GM12878 (cell line): ENCODE data around the gene NSDHL.

Experiments used
- BCL11A ChIP-seq: IDR thresholded peaks from 2 replicates; pipeline ENCODE4 v1.6.1; 2011; ENCODE audit warnings: low read depth, low read length
- BRCA1 ChIP-seq: IDR thresholded peaks from 2 replicates; pipeline ENCODE4 v1.6.1; 2011; ENCODE audit warnings: low read depth, low read length, improper control_type of control experiment
- CEBPB ChIP-seq, 2 experiments: fragments of 150-350 bp in 1 of 2; IDR thresholded peaks; 2 replicates each; pipeline ENCODE4 v1.6.1; 2012 to 2014; ENCODE audit warnings: low read depth in 2 of 2, low read length in 2 of 2, borderline replicate concordance in 1 of 2, inconsistent platforms in 1 of 2
- ETV6 ChIP-seq, 2 experiments: fragments of 450-650 bp in 1 of 2; IDR thresholded peaks in 1 of 2; conservative IDR thresholded peaks in 1 of 2; 2 replicates each; pipeline ENCODE4 v1.6.1; 2014; ENCODE audit warnings: antibody characterized with exemption in 1 of 2, borderline replicate concordance in 1 of 2, low read depth in 1 of 2, mild to moderate bottlenecking in 1 of 2, moderate library complexity in 1 of 2
- GABPA ChIP-seq: IDR thresholded peaks from 2 replicates; pipeline ENCODE4 v1.6.1; 2014; ENCODE audit warnings: antibody characterized with exemption, low read depth, mild to moderate bottlenecking, inconsistent platforms
- HCFC1 ChIP-seq: fragments of 150-350 bp; IDR thresholded peaks from 2 replicates; pipeline ENCODE4 v1.6.1; 2014; ENCODE audit warnings: low read length
- POLR2A ChIP-seq: IDR thresholded peaks from 2 replicates; pipeline ENCODE4 v1.6.1; 2011; ENCODE audit warnings: low read depth, mild to moderate bottlenecking, low read length
- RUNX3 ChIP-seq: IDR thresholded peaks from 2 replicates; pipeline ENCODE4 v1.6.1; 2012; ENCODE audit warnings: low read length, inconsistent platforms
- TF ChIP-seq, protein P1 (sequence below): fragments of 450-650 bp; formaldehyde crosslinking; IDR thresholded peaks from 2 replicates; pipeline ENCODE4 v1.4.0; 2020; ENCODE audit warnings: mild to moderate bottlenecking, moderate library complexity
- TF ChIP-seq, protein P2 (sequence below), 3 experiments: IDR thresholded peaks in 2 of 3; conservative IDR thresholded peaks in 1 of 3; 2 replicates each; pipeline ENCODE4 v1.5.1; 2011; ENCODE audit warnings: low read depth in 3 of 3, low read length in 3 of 3, mild to moderate bottlenecking in 3 of 3, control low read depth in 2 of 3, moderate library complexity in 2 of 3, inconsistent platforms in 1 of 3, mixed read lengths in 1 of 3; ENCODE audit not compliant: control insufficient read depth in 2 of 3, insufficient read depth in 1 of 3; ENCODE audit errors: extremely low read depth in 1 of 3
- TF ChIP-seq, protein P3 (sequence below): IDR thresholded peaks from 2 replicates; pipeline ENCODE4 v1.6.1; 2012; ENCODE audit warnings: low read depth, low read length, improper control_type of control experiment
- TF ChIP-seq, protein P4 (sequence below): fragments of 450-650 bp; formaldehyde crosslinking; IDR thresholded peaks from 2 replicates; pipeline ENCODE4 v1.4.0; 2022; ENCODE audit warnings: mild to moderate bottlenecking, moderate library complexity

DNA sequence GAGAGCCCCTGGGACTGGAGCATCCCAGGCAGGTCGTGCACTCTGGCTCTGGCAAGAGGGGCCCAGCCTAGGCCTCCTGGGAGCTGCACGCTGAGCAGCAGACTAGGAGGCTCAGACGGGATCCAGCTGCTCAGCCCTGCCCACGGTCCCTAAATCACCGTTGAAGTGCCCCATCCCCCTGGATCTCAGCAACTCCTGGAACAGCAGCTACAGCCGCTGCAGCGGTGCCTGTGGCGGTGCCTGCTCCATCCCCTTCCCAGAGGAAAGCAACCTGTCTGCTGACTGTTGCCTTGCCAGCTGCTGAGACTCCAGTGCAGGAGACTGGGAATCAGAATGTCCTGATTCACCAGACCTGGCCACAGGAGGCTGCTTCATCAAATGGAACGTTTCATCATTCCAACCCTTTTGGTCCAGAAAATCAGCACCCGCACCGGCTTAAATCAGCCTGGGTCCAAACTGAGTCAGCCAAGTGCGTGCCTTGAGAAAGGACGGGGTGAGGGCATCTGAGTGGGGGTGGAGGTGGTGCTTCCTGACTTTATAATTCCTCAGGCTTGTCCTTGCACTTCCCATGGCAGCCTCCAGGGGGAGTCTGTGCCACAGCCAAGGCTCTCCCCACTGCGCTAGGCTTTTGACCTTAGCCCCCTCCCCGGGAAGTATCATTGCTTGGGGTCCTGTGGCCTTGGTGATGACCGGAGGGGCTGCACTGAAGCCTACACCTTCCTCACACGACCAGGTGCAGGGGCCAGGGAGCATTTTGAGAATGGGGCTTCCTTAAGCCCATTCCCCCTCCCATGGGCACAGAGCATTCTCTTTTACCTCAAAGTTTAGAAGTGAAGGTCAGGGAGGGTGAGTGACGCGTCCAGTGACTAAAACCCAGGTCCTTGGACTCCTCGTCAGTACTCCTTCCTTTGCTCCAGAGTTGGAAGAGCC lies 73.6 kb downstream of the NSDHL start:
- no peak for TF ChIP-seq ETV6 (conservative IDR thresholded peaks at IDR 0.05 in 1 of 2, IDR thresholded peaks at IDR 0.05 in 1 of 2; ENCODE audit: borderline replicate concordance in 1 of 2, low read depth in 1 of 2)
- no peak for TF ChIP-seq BCL11A
- TF ChIP-seq, protein P1, sequence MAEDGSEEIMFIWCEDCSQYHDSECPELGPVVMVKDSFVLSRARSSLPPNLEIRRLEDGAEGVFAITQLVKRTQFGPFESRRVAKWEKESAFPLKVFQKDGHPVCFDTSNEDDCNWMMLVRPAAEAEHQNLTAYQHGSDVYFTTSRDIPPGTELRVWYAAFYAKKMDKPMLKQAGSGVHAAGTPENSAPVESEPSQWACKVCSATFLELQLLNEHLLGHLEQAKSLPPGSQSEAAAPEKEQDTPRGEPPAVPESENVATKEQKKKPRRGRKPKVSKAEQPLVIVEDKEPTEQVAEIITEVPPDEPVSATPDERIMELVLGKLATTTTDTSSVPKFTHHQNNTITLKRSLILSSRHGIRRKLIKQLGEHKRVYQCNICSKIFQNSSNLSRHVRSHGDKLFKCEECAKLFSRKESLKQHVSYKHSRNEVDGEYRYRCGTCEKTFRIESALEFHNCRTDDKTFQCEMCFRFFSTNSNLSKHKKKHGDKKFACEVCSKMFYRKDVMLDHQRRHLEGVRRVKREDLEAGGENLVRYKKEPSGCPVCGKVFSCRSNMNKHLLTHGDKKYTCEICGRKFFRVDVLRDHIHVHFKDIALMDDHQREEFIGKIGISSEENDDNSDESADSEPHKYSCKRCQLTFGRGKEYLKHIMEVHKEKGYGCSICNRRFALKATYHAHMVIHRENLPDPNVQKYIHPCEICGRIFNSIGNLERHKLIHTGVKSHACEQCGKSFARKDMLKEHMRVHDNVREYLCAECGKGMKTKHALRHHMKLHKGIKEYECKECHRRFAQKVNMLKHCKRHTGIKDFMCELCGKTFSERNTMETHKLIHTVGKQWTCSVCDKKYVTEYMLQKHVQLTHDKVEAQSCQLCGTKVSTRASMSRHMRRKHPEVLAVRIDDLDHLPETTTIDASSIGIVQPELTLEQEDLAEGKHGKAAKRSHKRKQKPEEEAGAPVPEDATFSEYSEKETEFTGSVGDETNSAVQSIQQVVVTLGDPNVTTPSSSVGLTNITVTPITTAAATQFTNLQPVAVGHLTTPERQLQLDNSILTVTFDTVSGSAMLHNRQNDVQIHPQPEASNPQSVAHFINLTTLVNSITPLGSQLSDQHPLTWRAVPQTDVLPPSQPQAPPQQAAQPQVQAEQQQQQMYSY (CRISPR knock-in tag), result no peak
- no peak for TF ChIP-seq BRCA1
- no peak for TF ChIP-seq RUNX3
- TF ChIP-seq, protein P2, sequence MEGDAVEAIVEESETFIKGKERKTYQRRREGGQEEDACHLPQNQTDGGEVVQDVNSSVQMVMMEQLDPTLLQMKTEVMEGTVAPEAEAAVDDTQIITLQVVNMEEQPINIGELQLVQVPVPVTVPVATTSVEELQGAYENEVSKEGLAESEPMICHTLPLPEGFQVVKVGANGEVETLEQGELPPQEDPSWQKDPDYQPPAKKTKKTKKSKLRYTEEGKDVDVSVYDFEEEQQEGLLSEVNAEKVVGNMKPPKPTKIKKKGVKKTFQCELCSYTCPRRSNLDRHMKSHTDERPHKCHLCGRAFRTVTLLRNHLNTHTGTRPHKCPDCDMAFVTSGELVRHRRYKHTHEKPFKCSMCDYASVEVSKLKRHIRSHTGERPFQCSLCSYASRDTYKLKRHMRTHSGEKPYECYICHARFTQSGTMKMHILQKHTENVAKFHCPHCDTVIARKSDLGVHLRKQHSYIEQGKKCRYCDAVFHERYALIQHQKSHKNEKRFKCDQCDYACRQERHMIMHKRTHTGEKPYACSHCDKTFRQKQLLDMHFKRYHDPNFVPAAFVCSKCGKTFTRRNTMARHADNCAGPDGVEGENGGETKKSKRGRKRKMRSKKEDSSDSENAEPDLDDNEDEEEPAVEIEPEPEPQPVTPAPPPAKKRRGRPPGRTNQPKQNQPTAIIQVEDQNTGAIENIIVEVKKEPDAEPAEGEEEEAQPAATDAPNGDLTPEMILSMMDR (IDR thresholded peaks at IDR 0.05 in 2 of 3, conservative IDR thresholded peaks at IDR 0.05 in 1 of 3; ENCODE audit: control insufficient read depth in 2 of 3, extremely low read depth in 1 of 3, insufficient read depth in 1 of 3, low read depth in 3 of 3, low read length in 3 of 3), result peak; percentile 72 to 81 (median 77)
- no peak for TF ChIP-seq HCFC1
- TF ChIP-seq, protein P3, sequence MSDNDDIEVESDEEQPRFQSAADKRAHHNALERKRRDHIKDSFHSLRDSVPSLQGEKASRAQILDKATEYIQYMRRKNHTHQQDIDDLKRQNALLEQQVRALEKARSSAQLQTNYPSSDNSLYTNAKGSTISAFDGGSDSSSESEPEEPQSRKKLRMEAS, result no peak
- TF ChIP-seq, protein P4, sequence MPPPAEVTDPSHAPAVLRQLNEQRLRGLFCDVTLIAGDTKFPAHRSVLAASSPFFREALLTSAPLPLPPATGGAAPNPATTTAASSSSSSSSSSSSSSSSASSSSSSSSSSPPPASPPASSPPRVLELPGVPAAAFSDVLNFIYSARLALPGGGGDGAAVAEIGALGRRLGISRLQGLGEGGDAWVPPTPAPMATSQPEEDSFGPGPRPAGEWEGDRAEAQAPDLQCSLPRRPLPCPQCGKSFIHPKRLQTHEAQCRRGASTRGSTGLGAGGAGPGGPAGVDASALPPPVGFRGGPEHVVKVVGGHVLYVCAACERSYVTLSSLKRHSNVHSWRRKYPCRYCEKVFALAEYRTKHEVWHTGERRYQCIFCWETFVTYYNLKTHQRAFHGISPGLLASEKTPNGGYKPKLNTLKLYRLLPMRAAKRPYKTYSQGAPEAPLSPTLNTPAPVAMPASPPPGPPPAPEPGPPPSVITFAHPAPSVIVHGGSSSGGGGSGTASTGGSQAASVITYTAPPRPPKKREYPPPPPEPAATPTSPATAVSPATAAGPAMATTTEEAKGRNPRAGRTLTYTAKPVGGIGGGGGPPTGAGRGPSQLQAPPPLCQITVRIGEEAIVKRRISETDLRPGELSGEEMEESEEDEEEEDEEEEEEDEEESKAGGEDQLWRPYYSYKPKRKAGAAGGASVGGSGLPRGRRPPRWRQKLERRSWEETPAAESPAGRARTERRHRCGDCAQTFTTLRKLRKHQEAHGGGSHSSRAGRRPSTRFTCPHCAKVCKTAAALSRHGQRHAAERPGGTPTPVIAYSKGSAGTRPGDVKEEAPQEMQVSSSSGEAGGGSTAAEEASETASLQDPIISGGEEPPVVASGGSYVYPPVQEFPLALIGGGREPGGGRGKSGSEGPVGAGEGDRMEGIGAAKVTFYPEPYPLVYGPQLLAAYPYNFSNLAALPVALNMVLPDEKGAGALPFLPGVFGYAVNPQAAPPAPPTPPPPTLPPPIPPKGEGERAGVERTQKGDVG (CRISPR knock-in tag), result no peak
- no peak for TF ChIP-seq GABPA
- no peak for TF ChIP-seq POLR2A
- TF ChIP-seq CEBPB (IDR thresholded peaks at IDR 0.05; ENCODE audit: borderline replicate concordance in 1 of 2, low read depth in 2 of 2, low read length in 2 of 2), result no peak
